ENCODE results near the gene CERS6.

GRCh38 chr2:168534926-168535325 lies 78.9 kb downstream of the CERS6 start:
- no peak for TF ChIP-seq SIN3A (IDR thresholded peaks at IDR 0.05; ENCODE audit: borderline replicate concordance, insufficient read depth, low read depth, low read length)
- no peak for TF ChIP-seq CTCF (IDR thresholded peaks at IDR 0.05)
